ENCODE measurements around the gene FST.

The FST gene

DNA sequence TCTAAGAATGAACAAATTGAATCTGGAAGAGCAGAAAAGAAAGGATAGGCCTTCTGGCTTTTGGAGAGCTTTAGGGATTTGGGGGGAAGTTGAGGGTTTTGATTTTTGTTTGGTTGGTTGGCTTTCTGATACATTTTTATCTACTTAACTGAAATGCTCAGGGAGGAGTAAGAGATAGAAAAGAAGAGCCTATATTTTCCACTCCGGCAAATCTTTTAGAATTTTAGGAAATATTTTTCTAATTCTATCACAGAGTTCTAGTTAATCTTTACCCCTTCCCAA lies 25.8 kb upstream of the FST start:
- Histone ChIP-seq H3K9me3 (replicated peaks; ENCODE audit: insufficient read depth, low read length) (no peaks in the 10 kb centered on the region), H3K4me2 (ENCODE audit: low read depth, low read length) (no peak overlapping the region), H3K27ac (ENCODE audit: low read length) (no peak overlapping the region), H3K4me1 (ENCODE audit: low read length) (no peaks in the 10 kb centered on the region), H3F3A (ENCODE audit: insufficient read depth, low read length) (no peaks in the 10 kb centered on the region), H3K9ac (ENCODE audit: low read length) (no peak overlapping the region), H3K4me3 (ENCODE audit: low read length) (no peak overlapping the region), H2AFZ (ENCODE audit: low read length) (no peak overlapping the region), H3K36me3 (replicated peaks; ENCODE audit: insufficient read depth, low read length) (no peaks in the 10 kb centered on the region), H3K9me2 (replicated peaks; ENCODE audit: insufficient read depth, low read length) (no peaks in the 10 kb centered on the region), H4K20me1 (ENCODE audit: insufficient read depth, low read length) (no peaks in the 10 kb centered on the region), H3K27me3 (replicated peaks; ENCODE audit: insufficient read depth, low read length) (no peaks in the 10 kb centered on the region), H3K79me2 (ENCODE audit: low read length) (no peaks in the 10 kb centered on the region)
- no peak for DNase-seq
- TF ChIP-seq, protein P1, sequence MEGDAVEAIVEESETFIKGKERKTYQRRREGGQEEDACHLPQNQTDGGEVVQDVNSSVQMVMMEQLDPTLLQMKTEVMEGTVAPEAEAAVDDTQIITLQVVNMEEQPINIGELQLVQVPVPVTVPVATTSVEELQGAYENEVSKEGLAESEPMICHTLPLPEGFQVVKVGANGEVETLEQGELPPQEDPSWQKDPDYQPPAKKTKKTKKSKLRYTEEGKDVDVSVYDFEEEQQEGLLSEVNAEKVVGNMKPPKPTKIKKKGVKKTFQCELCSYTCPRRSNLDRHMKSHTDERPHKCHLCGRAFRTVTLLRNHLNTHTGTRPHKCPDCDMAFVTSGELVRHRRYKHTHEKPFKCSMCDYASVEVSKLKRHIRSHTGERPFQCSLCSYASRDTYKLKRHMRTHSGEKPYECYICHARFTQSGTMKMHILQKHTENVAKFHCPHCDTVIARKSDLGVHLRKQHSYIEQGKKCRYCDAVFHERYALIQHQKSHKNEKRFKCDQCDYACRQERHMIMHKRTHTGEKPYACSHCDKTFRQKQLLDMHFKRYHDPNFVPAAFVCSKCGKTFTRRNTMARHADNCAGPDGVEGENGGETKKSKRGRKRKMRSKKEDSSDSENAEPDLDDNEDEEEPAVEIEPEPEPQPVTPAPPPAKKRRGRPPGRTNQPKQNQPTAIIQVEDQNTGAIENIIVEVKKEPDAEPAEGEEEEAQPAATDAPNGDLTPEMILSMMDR (IDR thresholded peaks at IDR 0.05; ENCODE audit: low read length) = no peak
- TF ChIP-seq EZH2 (optimal IDR thresholded peaks at IDR 0.05; ENCODE audit: low read depth, low read length) (no peak), EZH2phosphoT487 (IDR thresholded peaks at IDR 0.05; ENCODE audit: low read length) (no peak)

GRCh38 chr5:53456366-53456765 lies 24.1 kb upstream of the FST start:
- H3K27me3 ChIP-seq (replicated peaks; ENCODE audit: insufficient read depth, low read length) = no peaks in the 10 kb centered on the region
- H3K36me3 ChIP-seq (replicated peaks; ENCODE audit: insufficient read depth, low read length) = no peaks in the 10 kb centered on the region
- no peaks in the 10 kb centered on the region for H3K79me2 ChIP-seq (ENCODE audit: low read length)
- H2AFZ ChIP-seq (ENCODE audit: low read length) = no peak overlapping the region
- no peak overlapping the region for H3K4me2 ChIP-seq (ENCODE audit: low read depth, low read length)
- TF ChIP-seq EZH2phosphoT487 (IDR thresholded peaks at IDR 0.05; ENCODE audit: low read length) (no peak), EZH2 (optimal IDR thresholded peaks at IDR 0.05; ENCODE audit: low read depth, low read length) (no peak)
- TF ChIP-seq, protein P1 (IDR thresholded peaks at IDR 0.05; ENCODE audit: low read length) = no peak
- H3K9me3 ChIP-seq (replicated peaks; ENCODE audit: insufficient read depth, low read length) = no peaks in the 10 kb centered on the region
- H3K4me1 ChIP-seq (ENCODE audit: low read length) = no peaks in the 10 kb centered on the region
- no peak overlapping the region for H3K9ac ChIP-seq (ENCODE audit: low read length)
- H4K20me1 ChIP-seq (ENCODE audit: insufficient read depth, low read length) = no peaks in the 10 kb centered on the region
- no peaks in the 10 kb centered on the region for H3F3A ChIP-seq (ENCODE audit: insufficient read depth, low read length)
- H3K9me2 ChIP-seq (replicated peaks; ENCODE audit: insufficient read depth, low read length) = no peaks in the 10 kb centered on the region
- H3K4me3 ChIP-seq (ENCODE audit: low read length) = no peak overlapping the region
- DNase-seq = no peak
- no peak overlapping the region for H3K27ac ChIP-seq (ENCODE audit: low read length)

- Histone ChIP-seq H3K4me1 (ENCODE audit: low read length) (no peaks in the 10 kb centered on the region), H4K20me1 (ENCODE audit: insufficient read depth, low read length) (no peaks in the 10 kb centered on the region), H3K79me2 (ENCODE audit: low read length) (no peaks in the 10 kb centered on the region), H3K36me3 (replicated peaks; ENCODE audit: insufficient read depth, low read length) (no peaks in the 10 kb centered on the region), H3K4me3 (ENCODE audit: low read length) (no peak overlapping the region), H3K9me3 (replicated peaks; ENCODE audit: insufficient read depth, low read length) (no peaks in the 10 kb centered on the region), H3K4me2 (ENCODE audit: low read depth, low read length) (no peak overlapping the region), H3K9me2 (replicated peaks; ENCODE audit: insufficient read depth, low read length) (no peaks in the 10 kb centered on the region), H3K9ac (ENCODE audit: low read length) (no peak overlapping the region), H3K27me3 (replicated peaks; ENCODE audit: insufficient read depth, low read length) (no peaks in the 10 kb centered on the region), H3K27ac (ENCODE audit: low read length) (no peak overlapping the region), H2AFZ (ENCODE audit: low read length) (no peak overlapping the region), H3F3A (ENCODE audit: insufficient read depth, low read length) (no peaks in the 10 kb centered on the region)
- TF ChIP-seq EZH2phosphoT487 (IDR thresholded peaks at IDR 0.05; ENCODE audit: low read length) (no peak), EZH2 (optimal IDR thresholded peaks at IDR 0.05; ENCODE audit: low read depth, low read length) (no peak)
- TF ChIP-seq, protein P1 (IDR thresholded peaks at IDR 0.05; ENCODE audit: low read length) = no peak
- DNase-seq = peak; percentile 43
Measured at GRCh38 chr5:53463909-53464621, 16.4 kb upstream of the FST start.
